BLaER1 treated with 17β-estradiol and CSF1 and Interleukin-3, amounts not matched to agents 10 nM and 100 nM (cell line): ENCODE data around the gene MAMDC2.

ENCODE experiments used
- H3K27ac ChIP-seq, 11 experiments: shearing (Covaris generic); formaldehyde crosslinking; 2 replicates each; pipeline ENCODE4 v1.8.1; 2022
- H3K27me3 ChIP-seq, 11 experiments: shearing (Covaris generic); formaldehyde crosslinking; 2 replicates each; pipeline ENCODE4 v1.8.1; 2022
- H3K36me3 ChIP-seq, 11 experiments: shearing (Covaris generic); formaldehyde crosslinking; 2 replicates each; pipeline ENCODE4 v1.8.1; 2022
- H3K4me1 ChIP-seq, 10 experiments: shearing (Covaris generic); formaldehyde crosslinking; 2 replicates each; pipeline ENCODE4 v1.8.1; 2022
- H3K4me2 ChIP-seq, 11 experiments: shearing (Covaris generic); formaldehyde crosslinking; 2 replicates each; pipeline ENCODE4 v1.8.1; 2022
- H3K4me3 ChIP-seq, 10 experiments: shearing (Covaris generic); formaldehyde crosslinking; 2 replicates each; pipeline ENCODE4 v1.8.1; 2022
- H3K9ac ChIP-seq, 11 experiments: shearing (Covaris generic); formaldehyde crosslinking; 2 replicates each; pipeline ENCODE4 v1.8.1; 2022
- H3K9me3 ChIP-seq, 11 experiments: shearing (Covaris generic); formaldehyde crosslinking; replicated peaks in 1 of 11; 2 replicates each; pipeline ENCODE4 v1.8.1; 2022
- H4K20me1 ChIP-seq, 11 experiments: shearing (Covaris generic); formaldehyde crosslinking; 2 replicates each; pipeline ENCODE4 v1.8.1; 2022
- Cebpa-rat ChIP-seq, 11 experiments: shearing (Covaris generic); IDR thresholded peaks; 2 replicates each; pipeline ENCODE4 v1.8.1; 2022

The MAMDC2 gene

DNA sequence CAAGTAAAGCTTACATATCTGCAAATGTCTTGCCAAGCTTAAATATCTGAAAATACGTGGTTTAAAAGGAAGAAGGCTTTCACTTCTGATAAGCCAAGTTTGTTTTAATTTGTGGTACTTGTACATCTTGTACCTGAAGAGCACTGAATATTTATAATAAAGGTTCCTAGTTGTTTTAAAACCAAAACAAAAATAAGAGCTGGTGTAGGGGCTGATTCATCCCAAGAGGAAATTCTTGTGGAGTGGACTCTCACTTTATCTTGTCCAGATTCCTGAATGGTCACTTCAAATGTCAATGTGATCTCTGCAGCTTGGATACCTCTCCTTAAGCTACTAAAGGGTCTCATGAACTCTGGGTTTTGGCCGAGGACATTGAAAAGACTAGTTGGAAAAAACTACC, 29.5 kb downstream of the MAMDC2 start:
- no peak for TF ChIP-seq Cebpa-rat (IDR thresholded peaks at IDR 0.05)
- Histone ChIP-seq H4K20me1 (no peaks in the 10 kb centered on the region), H3K4me2 (no peak overlapping the region), H3K27ac (no peak overlapping the region), H3K4me3 (no peak overlapping the region), H3K9me3 (no peaks in the 10 kb centered on the region), H3K27me3 (no peaks in the 10 kb centered on the region), H3K4me1 (no peaks in the 10 kb centered on the region), H3K36me3 (no peaks in the 10 kb centered on the region), H3K9ac (no peak overlapping the region)

DNA sequence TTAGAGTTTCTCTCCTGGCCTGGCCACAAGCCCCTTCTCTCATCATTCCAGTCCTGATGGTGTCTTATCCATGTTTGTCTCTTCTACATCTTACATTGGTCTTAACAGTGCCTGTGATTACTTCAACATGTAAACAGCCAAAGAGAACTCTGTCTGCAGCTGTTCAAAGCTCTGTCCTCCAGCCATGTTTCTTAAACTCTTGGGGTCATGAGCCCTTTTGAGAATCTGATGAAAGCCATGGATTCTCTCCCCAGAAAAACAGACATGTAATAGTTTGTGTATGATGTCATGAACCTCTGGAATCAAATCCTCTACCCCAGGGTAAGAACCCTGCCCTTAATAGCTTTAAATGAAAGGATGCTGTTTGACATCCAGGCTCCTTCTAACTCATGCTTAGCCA, 30.1 kb downstream of the MAMDC2 start:
- Histone ChIP-seq H3K36me3 (no peaks in the 10 kb centered on the region), H3K4me1 (no peaks in the 10 kb centered on the region), H3K9me3 (no peaks in the 10 kb centered on the region), H3K4me2 (no peak overlapping the region), H3K27me3 (no peaks in the 10 kb centered on the region), H3K27ac (no peak overlapping the region), H4K20me1 (no peaks in the 10 kb centered on the region), H3K9ac (no peak overlapping the region), H3K4me3 (no peak overlapping the region)
- TF ChIP-seq Cebpa-rat (IDR thresholded peaks at IDR 0.05): no peak

DNA sequence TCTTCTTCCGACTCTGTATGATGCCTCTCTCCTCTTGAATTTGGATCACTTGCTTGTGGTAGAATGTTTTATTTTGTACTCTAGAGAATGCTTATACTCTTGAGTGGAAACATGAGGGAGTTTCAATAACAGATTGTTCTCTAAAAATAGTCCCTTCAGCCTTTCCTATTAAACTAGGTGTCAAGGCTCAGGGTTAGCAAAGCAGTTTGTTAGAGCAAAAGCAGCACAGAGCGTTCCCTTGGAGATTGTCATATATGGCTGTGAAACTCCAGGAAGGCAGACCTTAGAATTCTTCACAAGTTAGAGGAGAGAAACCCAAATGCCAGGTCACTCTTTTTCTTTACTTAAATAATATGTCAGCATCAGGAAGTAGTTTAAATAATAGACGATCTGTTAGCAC, 33.0 kb downstream of the MAMDC2 start:
- no peaks in the 10 kb centered on the region for H3K36me3 ChIP-seq
- no peak overlapping the region for H3K4me3 ChIP-seq
- no peaks in the 10 kb centered on the region for H3K9me3 ChIP-seq
- no peak overlapping the region for H3K4me2 ChIP-seq
- H3K27me3 ChIP-seq: no peaks in the 10 kb centered on the region
- no peak overlapping the region for H3K9ac ChIP-seq
- H3K27ac ChIP-seq: no peak overlapping the region
- no peaks in the 10 kb centered on the region for H4K20me1 ChIP-seq
- TF ChIP-seq Cebpa-rat (IDR thresholded peaks at IDR 0.05): no peak
- no peaks in the 10 kb centered on the region for H3K4me1 ChIP-seq

DNA sequence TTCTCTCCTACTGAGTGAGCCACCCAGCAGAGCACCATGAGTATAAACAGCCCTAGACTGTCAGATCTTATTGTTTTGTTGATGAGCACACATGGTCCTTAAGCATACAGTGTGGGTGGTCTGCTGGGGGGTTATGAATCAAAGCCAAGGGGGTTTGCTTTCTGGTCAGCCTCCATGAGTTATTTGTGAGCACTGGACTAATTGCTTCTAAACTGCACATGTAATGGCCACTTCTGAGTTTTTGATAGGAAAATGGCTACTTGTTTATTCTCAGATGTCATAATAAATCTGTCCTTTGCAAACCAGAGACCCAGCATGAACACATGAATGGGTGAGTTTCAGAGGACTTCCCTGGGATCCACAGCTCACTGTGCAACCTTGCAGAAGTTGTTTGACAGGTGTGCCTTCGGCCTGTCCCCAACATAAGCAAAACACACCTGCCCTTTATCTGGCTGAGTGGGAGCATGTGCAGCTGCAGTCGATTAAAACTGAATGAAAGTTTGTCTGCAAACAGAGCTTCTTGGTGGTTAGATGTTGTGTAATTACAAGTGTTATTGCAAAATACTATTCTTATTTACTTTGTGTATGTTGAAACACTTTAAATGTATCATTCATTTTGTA, 35.9 kb downstream of the MAMDC2 start:
- no peak overlapping the region for H3K4me3 ChIP-seq
- no peak overlapping the region for H3K27ac ChIP-seq
- H4K20me1 ChIP-seq: no peaks in the 10 kb centered on the region
- no peak overlapping the region for H3K4me2 ChIP-seq
- no peaks in the 10 kb centered on the region for H3K36me3 ChIP-seq
- no peaks in the 10 kb centered on the region for H3K4me1 ChIP-seq
- no peak overlapping the region for H3K9ac ChIP-seq
- no peaks in the 10 kb centered on the region for H3K27me3 ChIP-seq
- no peaks in the 10 kb centered on the region for H3K9me3 ChIP-seq
- no peak for TF ChIP-seq Cebpa-rat (IDR thresholded peaks at IDR 0.05)

DNA sequence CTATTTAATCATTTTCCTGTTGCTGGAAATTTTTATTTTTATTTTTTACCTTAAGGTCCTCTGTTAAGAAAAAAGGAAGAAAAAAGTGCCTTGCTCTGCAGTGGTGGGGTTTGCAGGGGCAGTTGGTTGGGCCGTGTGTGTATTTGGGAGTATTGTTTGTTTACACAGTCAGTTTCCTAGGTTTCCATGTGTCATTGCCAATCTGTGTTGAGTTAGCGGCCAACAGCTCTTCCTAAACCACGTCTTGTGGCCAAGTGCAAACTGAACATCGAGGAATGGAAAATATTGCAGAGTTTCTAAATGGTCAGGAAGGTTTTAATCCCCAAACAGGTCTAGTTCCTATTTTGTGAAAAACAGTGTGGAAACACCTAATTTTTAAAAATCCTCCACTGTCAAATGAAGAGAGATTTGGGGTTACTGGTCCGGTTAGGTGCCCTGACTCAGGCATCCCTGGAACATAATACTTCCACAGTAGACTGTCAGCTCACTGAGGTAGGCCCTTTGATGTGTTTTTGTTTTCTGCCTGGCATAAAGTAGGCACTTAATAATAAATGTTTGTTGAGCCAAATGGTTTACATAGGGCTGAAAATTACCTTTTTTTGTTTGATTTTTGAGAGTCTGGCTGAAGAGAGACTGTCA, 37.0 kb downstream of the MAMDC2 start:
- 0 out of 22 replicates have a peak overlapping the region, but pooled peaks of 1 of the 11 experiments have one; percentile 25 for H3K4me2 ChIP-seq
- no peak for TF ChIP-seq Cebpa-rat (IDR thresholded peaks at IDR 0.05)
- no peaks in the 10 kb centered on the region for H3K36me3 ChIP-seq
- H3K9me3 ChIP-seq: no peaks in the 10 kb centered on the region
- H3K27me3 ChIP-seq: no peaks in the 10 kb centered on the region
- H3K9ac ChIP-seq: no peak overlapping the region
- H3K27ac ChIP-seq: no peak overlapping the region
- no peaks in the 10 kb centered on the region for H4K20me1 ChIP-seq
- no peak overlapping the region for H3K4me3 ChIP-seq
- no peaks in the 10 kb centered on the region for H3K4me1 ChIP-seq

DNA sequence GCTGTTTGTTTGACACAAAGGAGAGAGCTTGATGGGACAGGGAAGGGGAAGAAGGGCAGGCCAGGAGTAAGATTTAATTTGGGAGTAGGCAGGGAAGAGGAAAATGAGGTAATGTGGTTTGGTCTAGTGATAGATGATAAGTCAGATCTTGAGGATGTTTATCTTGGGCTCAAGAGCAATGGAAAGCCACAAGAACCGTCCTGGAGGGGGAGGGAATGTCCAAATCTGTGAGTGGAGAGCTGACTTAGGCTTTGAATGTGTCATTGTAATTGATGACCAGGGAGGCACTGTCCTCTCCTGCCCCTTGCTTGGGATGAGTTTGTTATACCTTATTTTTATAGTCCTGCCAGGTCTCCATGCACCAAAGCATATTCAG, 37.5 kb downstream of the MAMDC2 start:
- H3K4me2 ChIP-seq: 0 out of 22 replicates have a peak overlapping the region, but pooled peaks of 1 of the 11 experiments have one; percentile 25
- H3K27ac ChIP-seq: no peak overlapping the region
- H3K9ac ChIP-seq: no peak overlapping the region
- H3K4me3 ChIP-seq: no peak overlapping the region
- H3K36me3 ChIP-seq: no peaks in the 10 kb centered on the region
- no peaks in the 10 kb centered on the region for H3K27me3 ChIP-seq
- H4K20me1 ChIP-seq: no peaks in the 10 kb centered on the region
- no peaks in the 10 kb centered on the region for H3K4me1 ChIP-seq
- no peak for TF ChIP-seq Cebpa-rat (IDR thresholded peaks at IDR 0.05)
- no peaks in the 10 kb centered on the region for H3K9me3 ChIP-seq

DNA sequence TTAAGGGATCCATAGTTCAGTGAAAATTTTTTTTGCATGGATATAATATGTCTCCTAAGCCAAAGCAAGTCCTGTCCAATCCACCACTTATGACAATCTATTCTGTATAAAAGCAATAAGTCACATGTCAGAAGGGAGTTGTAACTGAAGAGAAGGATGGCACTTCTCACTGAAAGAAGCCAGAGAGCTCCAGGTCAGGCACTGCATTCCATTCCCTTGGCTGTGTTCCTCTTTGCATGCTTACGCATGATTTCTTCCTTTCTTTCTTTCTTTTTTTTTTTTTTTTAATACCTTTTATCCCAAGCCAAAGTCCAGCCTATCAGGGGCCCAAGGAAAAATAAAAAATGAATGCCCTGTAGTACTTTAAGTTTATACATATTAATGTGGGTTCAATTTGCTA, 39.8 kb downstream of the MAMDC2 start:
- Histone ChIP-seq H3K27me3 (no peaks in the 10 kb centered on the region), H3K4me2 (no peak overlapping the region), H3K4me3 (no peak overlapping the region), H4K20me1 (no peaks in the 10 kb centered on the region), H3K27ac (no peak overlapping the region), H3K9ac (no peak overlapping the region), H3K4me1 (no peaks in the 10 kb centered on the region), H3K9me3 (no peaks in the 10 kb centered on the region), H3K36me3 (no peaks in the 10 kb centered on the region)
- no peak for TF ChIP-seq Cebpa-rat (IDR thresholded peaks at IDR 0.05)

DNA sequence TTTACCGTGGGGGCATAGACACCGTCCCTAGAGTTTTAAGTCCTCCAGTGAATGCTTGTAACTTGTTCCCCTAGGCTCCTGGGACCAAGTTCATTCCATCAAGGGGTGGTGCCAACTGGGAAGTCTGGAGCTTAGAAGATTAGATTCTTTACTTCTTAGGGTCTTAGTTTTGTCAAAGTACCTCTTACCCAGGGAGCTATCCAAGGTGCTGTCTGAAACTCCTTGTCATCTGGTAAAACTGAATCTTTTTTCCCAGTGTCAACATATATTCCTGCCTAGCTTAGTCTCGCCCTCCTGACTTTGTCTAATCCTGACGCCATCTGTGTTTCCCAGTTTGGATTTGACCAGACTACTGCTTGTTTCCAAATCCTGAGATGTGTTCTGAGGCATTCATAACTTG, 41.6 kb downstream of the MAMDC2 start:
- no peaks in the 10 kb centered on the region for H4K20me1 ChIP-seq
- H3K4me1 ChIP-seq: no peaks in the 10 kb centered on the region
- no peak overlapping the region for H3K4me2 ChIP-seq
- no peak for TF ChIP-seq Cebpa-rat (IDR thresholded peaks at IDR 0.05)
- H3K36me3 ChIP-seq: no peaks in the 10 kb centered on the region
- H3K4me3 ChIP-seq: no peak overlapping the region
- H3K9ac ChIP-seq: no peak overlapping the region
- H3K9me3 ChIP-seq: no peaks in the 10 kb centered on the region
- H3K27me3 ChIP-seq: no peaks in the 10 kb centered on the region
- H3K27ac ChIP-seq: no peak overlapping the region

DNA sequence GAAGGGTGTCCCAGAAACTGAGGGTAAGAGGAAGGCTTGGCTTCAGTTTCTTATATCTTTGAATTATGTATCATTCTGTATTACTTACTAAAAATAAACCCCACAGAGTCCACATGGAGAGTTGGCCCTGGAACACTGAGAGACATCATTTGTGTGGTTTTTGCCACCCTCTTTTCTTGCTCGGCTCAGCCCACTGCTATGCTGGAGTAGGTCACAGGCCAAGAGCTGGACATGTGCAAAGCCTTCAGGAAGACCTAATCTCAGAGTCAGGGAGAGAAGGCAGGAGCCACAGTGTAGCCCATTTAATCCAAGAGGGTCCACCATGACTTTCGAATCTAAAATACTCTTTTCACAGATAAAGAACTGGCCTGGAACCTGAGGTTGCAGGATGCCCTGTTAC, 47.5 kb downstream of the MAMDC2 start:
- Histone ChIP-seq H3K9me3 (no peaks in the 10 kb centered on the region), H3K4me3 (no peak overlapping the region), H3K27ac (no peak overlapping the region), H3K27me3 (no peaks in the 10 kb centered on the region), H3K4me2 (no peak overlapping the region), H3K4me1 (peaks cover 0 to 8% (median 3%) of the 10 kb centered on the region in 10 experiments; a peak in 8 of 20 replicates), H3K9ac (no peak overlapping the region), H4K20me1 (no peaks in the 10 kb centered on the region), H3K36me3 (no peaks in the 10 kb centered on the region)
- TF ChIP-seq Cebpa-rat (IDR thresholded peaks at IDR 0.05): no peak

DNA sequence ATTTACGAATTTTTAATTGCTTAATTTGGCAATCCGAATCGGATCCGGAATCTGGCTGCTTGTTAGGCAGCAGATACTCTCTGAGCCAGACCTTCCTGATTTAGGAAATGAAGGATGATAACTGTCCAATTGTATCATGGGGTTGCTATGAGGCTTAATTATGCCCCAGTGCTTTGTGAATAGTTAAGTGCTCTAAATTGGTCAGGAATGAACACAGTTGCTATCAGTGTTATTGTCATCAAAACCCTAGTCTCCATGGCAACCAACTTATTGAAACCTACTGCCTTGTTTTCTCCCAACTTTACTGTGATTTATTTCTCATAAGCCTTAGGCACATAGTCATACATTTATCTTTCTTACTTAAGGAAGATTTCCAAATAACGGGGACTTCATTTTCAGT, 47.9 kb downstream of the MAMDC2 start:
- no peaks in the 10 kb centered on the region for H3K36me3 ChIP-seq
- no peak overlapping the region for H3K27ac ChIP-seq
- peaks cover 0 to 8% (median 3%) of the 10 kb centered on the region in 10 experiments; a peak in 8 of 20 replicates for H3K4me1 ChIP-seq
- H3K4me2 ChIP-seq: no peak overlapping the region
- no peaks in the 10 kb centered on the region for H3K9me3 ChIP-seq
- TF ChIP-seq Cebpa-rat (IDR thresholded peaks at IDR 0.05): no peak
- no peak overlapping the region for H3K9ac ChIP-seq
- H4K20me1 ChIP-seq: no peaks in the 10 kb centered on the region
- no peak overlapping the region for H3K4me3 ChIP-seq
- H3K27me3 ChIP-seq: no peaks in the 10 kb centered on the region
